Activated naive CD4-positive, alpha-beta T cell treated with anti-CD3 and anti-CD28 coated beads for 36 hours (primary cell): Measurements from ENCODE around the gene AK2. TPM values are rescaled to one million over a fixed set of nuclear protein-coding genes. Genes with fewer than 3 reads are reported as not detected.
"Not testable (repeated sequence)": the region's sequence is repeated elsewhere in the genome, so short reads cannot be mapped to it uniquely, and the experiment has no call there.

ENCODE experiments used
- CTCF ChIA-PET: fragments of 350-600 bp; sonication (Branson Sonifier 250); formaldehyde crosslinking; loops from one replicate; lab custom pipeline; 2021; ENCODE audit warnings: antibody characterized with exemption; lab: Charles Lee
- DNase-seq: peaks from one replicate; pipeline ENCODE4 v3.0.0-alpha.2; 2020
- H3K27ac Mint-ChIP-seq: one replicate; pipeline ENCODE4 v1.8.0; 2021; ENCODE audit warnings: mild to moderate bottlenecking, mixed read lengths
- H3K27me3 Mint-ChIP-seq: one replicate; pipeline ENCODE4 v1.8.0; 2021; ENCODE audit warnings: low read depth, mixed read lengths
- H3K36me3 Mint-ChIP-seq: one replicate; pipeline ENCODE4 v1.8.0; 2021; ENCODE audit warnings: low read depth, mixed read lengths
- H3K4me1 Mint-ChIP-seq: one replicate; pipeline ENCODE4 v1.8.0; 2021; ENCODE audit warnings: low read depth, mixed read lengths
- H3K4me3 Mint-ChIP-seq: one replicate; pipeline ENCODE4 v1.8.0; 2021; ENCODE audit warnings: mild to moderate bottlenecking, moderate library complexity, mixed read lengths
- H3K9me3 Mint-ChIP-seq: one replicate; pipeline ENCODE4 v1.8.0; 2021; ENCODE audit warnings: mixed read lengths
- intact Hi-C: fragments of 100-400 bp; cut with micrococcal nuclease; formaldehyde crosslinking; loops from one replicate; pipeline ENCODE4 v1.15.1; 2023
- total RNA-seq, 2 experiments: library from RNA; stranded (reverse); gene quantifications; one replicate each; pipeline ENCODE4 v1.2.3, GENCODE V29; 2021

AK2 gene
- total RNA-seq, 2 experiments from 2014 or later, result 311 to 328 TPM

DNA sequence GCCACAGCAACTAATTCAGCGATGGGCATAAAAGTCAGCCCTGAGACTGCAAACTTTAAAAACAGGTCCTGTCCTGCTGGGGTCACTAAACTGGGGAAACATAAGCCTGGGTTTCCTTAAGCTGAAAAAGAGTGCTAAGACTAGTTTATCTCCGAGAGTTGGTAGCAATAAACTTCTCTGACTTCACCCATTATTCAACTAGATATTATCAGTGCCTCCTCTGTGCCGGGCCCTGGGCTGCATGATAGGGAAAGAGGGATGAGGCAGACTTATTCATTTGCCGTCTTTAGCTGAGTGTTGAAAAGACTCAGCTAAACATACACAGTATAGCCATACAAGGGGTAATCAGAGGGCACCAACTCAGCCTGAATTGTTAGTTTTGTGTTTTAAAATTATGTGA lies 33.0 kb downstream of the AK2 start:
- intact Hi-C loops, result loop anchor here (1.0 kb wide), 2 partner anchors 11 to 22 kb away; no protein-coding TSS in a partner anchor
- DNase-seq, result no peak
- Mint-ChIP-seq H3K27ac (no peak overlapping the region), H3K4me1 (peaks cover 23% of the 10 kb centered on the region), H3K4me3 (no peak overlapping the region), H3K36me3 (peaks cover 13% of the 10 kb centered on the region), H3K27me3 (no peaks in the 10 kb centered on the region), H3K9me3 (no peaks in the 10 kb centered on the region)
- CTCF ChIA-PET, result interaction anchor here (0.5 kb wide), 1 partner anchor 70 kb away, joined by 3 read pairs; no protein-coding TSS in a partner anchor

DNA sequence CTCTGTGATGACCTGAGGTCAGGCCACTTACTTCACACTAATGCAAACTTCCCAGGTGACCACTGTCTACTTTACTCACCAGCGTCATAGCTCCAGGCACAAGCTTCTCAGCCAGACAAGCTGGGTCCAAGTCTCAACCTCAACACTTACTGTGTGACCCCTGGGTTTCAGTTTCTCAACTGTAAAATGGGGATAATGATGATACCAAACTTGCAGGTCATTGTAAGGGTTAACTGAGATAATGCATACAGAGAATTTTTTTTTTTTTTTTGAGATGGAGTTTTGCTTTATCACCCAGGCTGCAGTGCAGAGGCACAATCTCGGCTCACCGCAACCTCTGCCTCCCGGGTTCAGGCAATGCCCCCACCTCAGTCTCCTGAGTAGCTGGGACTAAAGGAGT lies 34.7 kb downstream of the AK2 start:
- CTCF ChIA-PET, result interaction anchor here (0.6 to 1.9 kb wide), 2 partner anchors 17 to 70 kb away, joined by 3 to 5 read pairs; no protein-coding TSS in a partner anchor
- intact Hi-C loops, result no loop called here
- DNase-seq, result no peak
- peaks cover 3% of the 10 kb centered on the region for H3K36me3 Mint-ChIP-seq
- no peak overlapping the region for H3K4me3 Mint-ChIP-seq
- peaks cover 33% of the 10 kb centered on the region for H3K4me1 Mint-ChIP-seq
- no peak overlapping the region for H3K27ac Mint-ChIP-seq
- no peaks in the 10 kb centered on the region for H3K27me3 Mint-ChIP-seq
- no peaks in the 10 kb centered on the region for H3K9me3 Mint-ChIP-seq

DNA sequence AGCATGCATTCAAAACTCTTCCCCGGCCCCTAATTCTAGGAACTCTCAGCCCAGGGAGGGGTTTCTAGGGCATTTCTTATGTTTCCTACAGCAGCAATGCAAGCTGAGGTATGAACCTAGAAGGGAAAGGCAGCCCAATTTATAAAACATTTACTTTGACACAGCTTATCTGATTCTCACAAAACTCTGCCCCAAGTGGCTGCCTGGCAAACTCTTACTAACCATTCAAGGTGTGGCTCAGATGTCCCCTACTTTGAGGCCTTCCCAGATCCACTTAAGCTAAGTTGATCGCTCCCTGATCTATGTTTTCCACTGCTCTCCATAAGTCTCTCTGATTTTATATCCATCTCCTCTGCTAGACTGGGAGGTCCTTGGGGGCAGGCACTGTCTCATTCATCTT lies 35.4 kb downstream of the AK2 start:
- Mint-ChIP-seq H3K27ac (no peak overlapping the region), H3K36me3 (peaks cover 1% of the 10 kb centered on the region), H3K4me1 (peaks cover 31% of the 10 kb centered on the region), H3K9me3 (no peaks in the 10 kb centered on the region), H3K4me3 (no peak overlapping the region), H3K27me3 (no peaks in the 10 kb centered on the region)
- intact Hi-C loops, result no loop called here
- CTCF ChIA-PET, result interaction anchor here (0.7 to 1.9 kb wide), 3 partner anchors 8 to 61 kb away, joined by 3 to 5 read pairs (median 3); no protein-coding TSS in a partner anchor
- DNase-seq, result no peak

DNA sequence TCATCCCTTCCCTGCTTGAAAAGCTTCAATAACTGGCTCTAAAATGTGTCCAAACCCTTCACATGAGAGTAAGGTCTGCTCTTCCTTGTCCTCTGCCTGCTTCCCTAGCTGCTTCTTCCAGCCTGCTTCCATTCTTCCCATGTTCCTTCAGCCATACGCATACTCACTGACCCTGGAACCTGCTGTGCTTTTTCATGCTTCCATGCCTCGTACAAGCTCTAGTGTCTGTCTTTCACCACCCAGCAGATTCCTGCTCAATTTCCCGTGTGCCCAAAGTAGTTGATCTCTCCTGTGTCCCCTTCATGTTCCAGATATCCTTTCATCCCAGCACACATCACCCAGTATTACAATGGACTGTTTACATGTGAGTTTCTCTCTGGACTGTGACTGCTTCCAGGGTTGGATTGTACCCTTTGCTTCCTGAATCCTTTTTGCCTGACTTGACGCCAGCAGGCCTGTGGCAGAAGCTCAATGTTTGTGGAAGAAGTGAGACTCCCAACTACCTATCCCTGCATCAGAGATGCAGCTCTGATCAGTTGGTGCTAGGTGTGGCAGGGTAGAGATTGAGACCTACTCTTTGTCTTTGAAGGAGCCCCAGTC lies 36.2 kb downstream of the AK2 start:
- Mint-ChIP-seq H3K36me3 (no peaks in the 10 kb centered on the region), H3K27ac (no peak overlapping the region), H3K4me1 (peaks cover 26% of the 10 kb centered on the region), H3K9me3 (no peaks in the 10 kb centered on the region), H3K4me3 (no peak overlapping the region), H3K27me3 (no peaks in the 10 kb centered on the region)
- CTCF ChIA-PET, result interaction anchor here (0.7 to 1.9 kb wide), 3 partner anchors 9 to 60 kb away, joined by 3 to 5 read pairs (median 3); no protein-coding TSS in a partner anchor
- intact Hi-C loops, result no loop called here
- no peak for DNase-seq

DNA sequence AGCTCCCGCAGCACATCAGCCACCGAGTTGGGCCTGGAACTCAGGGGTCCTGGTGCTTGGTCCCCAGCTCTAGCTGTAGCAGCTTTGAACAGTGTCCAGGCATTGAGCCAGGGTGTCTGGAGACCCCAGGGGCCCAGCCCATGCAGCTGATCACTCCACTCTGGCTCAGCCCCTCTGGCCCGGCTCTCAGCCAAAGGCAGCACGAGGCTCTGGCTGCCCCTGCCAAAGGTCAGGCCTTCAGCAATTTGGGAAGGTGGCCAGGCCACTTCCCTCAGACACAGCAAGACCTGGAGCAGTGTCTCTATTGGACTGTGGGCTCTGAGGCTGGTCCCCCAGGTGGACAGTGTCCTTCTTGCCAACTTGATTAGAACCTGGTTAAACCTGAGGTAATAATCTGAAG lies 37.7 kb downstream of the AK2 start:
- Mint-ChIP-seq H3K27me3 (no peaks in the 10 kb centered on the region), H3K4me1 (peaks cover 18% of the 10 kb centered on the region), H3K27ac (no peak overlapping the region), H3K4me3 (no peak overlapping the region), H3K36me3 (no peaks in the 10 kb centered on the region), H3K9me3 (no peaks in the 10 kb centered on the region)
- intact Hi-C loops, result no loop called here
- no peak for DNase-seq
- CTCF ChIA-PET, result interaction anchor here (0.9 to 1.1 kb wide), 3 partner anchors 8 to 106 kb away, joined by 3 read pairs; no protein-coding TSS in a partner anchor

DNA sequence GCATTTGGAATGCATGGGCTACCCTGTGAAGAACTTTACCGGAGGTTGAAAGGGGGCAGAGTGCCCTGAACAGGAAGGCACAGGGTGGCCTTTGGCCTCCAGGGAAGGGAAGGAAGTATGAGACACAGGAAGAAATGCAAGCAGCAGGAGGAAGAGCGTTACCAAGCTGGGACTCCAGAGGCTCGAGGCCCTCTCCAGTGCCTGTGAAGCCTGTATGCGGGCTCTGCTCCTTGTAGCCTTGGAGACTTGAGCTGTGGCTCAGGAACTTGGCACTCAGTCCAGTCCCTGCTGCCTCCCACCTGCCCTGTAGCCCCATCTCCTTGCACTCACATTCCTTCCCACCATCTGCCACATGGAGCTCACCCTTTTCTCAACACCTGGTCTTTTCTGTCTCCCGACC lies 38.6 kb downstream of the AK2 start:
- no peaks in the 10 kb centered on the region for H3K27me3 Mint-ChIP-seq
- intact Hi-C loops, result no loop called here
- H3K4me3 Mint-ChIP-seq, result no peak overlapping the region
- CTCF ChIA-PET, result interaction anchor here (0.9 to 1.3 kb wide), 4 partner anchors 9 to 105 kb away, joined by 3 read pairs; no protein-coding TSS in a partner anchor
- no peaks in the 10 kb centered on the region for H3K36me3 Mint-ChIP-seq
- peaks cover 19% of the 10 kb centered on the region for H3K4me1 Mint-ChIP-seq
- no peak overlapping the region for H3K27ac Mint-ChIP-seq
- no peak for DNase-seq
- no peaks in the 10 kb centered on the region for H3K9me3 Mint-ChIP-seq

DNA sequence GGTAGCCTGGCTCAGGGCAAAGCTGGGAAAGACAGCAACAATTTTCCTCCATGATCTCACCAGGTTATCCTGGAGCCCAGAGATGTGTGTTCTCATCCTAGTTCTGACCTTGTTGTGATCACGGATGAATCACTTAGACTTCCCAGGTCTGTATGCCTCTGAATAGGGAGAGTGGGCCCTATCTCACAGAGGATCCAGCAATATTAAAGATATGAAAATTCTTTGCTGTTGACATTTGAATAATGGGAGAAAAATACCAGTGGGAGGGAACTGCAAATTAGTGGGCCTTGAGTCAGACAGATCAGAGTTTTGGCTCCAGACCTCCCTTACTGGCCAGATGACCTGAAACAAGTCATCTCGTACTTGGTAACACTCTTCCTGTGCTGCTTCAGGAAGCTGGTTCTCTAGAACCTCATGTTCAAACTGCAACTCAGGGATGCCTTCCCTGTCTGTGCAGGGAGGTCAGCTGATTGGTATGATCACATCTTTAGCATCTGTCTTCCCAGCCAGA lies 39.2 kb downstream of the AK2 start:
- H3K9me3 Mint-ChIP-seq, result no peaks in the 10 kb centered on the region
- no peak overlapping the region for H3K27ac Mint-ChIP-seq
- no peaks in the 10 kb centered on the region for H3K36me3 Mint-ChIP-seq
- no peaks in the 10 kb centered on the region for H3K27me3 Mint-ChIP-seq
- DNase-seq, result no peak
- H3K4me1 Mint-ChIP-seq, result peaks cover 25% of the 10 kb centered on the region
- no peak overlapping the region for H3K4me3 Mint-ChIP-seq
- intact Hi-C loops, result no loop called here
- CTCF ChIA-PET, result interaction anchor here (1.3 to 2.0 kb wide), 2 partner anchors 13 to 59 kb away, joined by 3 to 6 read pairs; no protein-coding TSS in a partner anchor

DNA sequence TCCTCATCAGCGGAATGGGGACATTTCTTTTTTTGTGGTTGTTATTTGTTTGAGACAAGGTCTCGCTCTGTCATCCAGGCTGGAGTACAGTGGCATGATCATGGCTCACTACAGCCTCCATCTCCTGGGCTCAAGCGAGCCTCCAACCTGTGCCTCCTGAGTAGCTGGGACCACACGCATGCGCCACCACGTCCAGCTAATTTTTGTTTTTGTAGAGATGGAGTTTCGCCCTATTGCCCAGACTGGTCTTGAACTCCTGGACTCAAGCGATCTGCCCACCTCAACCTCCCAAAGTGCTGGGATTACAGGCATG lies 43.4 kb downstream of the AK2 start:
- H3K9me3 Mint-ChIP-seq, result not testable (repeated sequence)

DNA sequence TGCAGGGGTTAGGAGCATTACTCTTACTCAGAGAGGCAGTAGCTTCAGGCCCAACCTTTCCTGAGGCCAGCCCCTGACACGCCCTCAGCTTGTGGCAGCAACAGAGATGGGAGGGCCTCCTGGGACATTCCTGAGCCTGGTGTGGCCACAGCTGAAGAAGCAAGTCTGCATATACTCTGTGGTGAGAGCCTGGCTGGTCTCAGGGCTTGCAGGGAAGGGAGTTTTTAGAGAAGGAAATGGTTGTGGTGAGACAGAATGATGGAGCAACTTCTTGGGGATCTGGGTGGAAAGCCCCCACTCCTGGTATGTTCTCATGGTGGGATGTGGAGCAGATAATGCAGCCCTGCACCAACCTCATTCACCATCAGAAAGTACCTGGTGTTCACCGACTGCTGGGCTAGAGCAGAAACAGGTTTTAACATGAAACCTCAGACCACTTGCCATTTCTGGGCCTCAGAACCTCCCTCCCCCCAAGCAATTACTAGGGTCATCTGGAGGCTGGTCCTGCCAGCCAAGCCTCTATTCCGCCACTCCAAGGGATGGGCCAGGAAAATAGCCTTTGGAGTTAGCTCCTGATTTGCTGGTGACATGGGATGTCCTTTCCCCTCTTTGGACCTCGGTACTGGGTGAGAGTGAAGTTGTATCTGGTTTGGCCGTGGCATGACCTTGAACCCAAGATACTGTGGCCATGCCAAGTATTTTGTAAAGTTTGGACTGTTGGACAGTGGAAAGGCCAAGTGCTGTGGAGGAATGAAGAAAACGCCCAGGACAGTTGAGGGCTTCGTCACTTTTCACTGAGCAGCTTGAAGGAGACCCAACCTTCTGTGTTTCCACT lies 44.0 kb downstream of the AK2 start:
- H3K36me3 Mint-ChIP-seq, result no peaks in the 10 kb centered on the region
- H3K27ac Mint-ChIP-seq, result peak overlapping the region; percentile 73
- CTCF ChIA-PET, result interaction anchor here (0.6 to 1.4 kb wide), 2 partner anchors 73 to 622 kb away, joined by 3 to 4 read pairs; no protein-coding TSS in a partner anchor
- no peak overlapping the region for H3K4me3 Mint-ChIP-seq
- H3K9me3 Mint-ChIP-seq, result no peaks in the 10 kb centered on the region
- DNase-seq, result peak; percentile 89
- intact Hi-C loops, result loop anchor here (1.0 to 5.0 kb wide), 4 partner anchors 11 to 55 kb away; partner anchors contain the start of gene RNF19B
- no peaks in the 10 kb centered on the region for H3K27me3 Mint-ChIP-seq
- peaks cover 32% of the 10 kb centered on the region for H3K4me1 Mint-ChIP-seq

More for the DNA sequence above, 43.4 kb downstream of the AK2 start:
- not testable (repeated sequence) for H3K36me3 Mint-ChIP-seq, DNase-seq, H3K27me3 Mint-ChIP-seq, H3K4me3 Mint-ChIP-seq
- Mint-ChIP-seq H3K27ac (peak overlapping the region; percentile 14), H3K4me1 (peaks cover 38% of the 10 kb centered on the region)
- CTCF ChIA-PET, result interaction anchor here (1.0 to 1.4 kb wide), 2 partner anchors 30 to 74 kb away, joined by 3 to 4 read pairs; no protein-coding TSS in a partner anchor
- intact Hi-C loops, result loop anchor here (5.0 kb wide), 1 partner anchor 56 kb away; no protein-coding TSS in a partner anchor

DNA sequence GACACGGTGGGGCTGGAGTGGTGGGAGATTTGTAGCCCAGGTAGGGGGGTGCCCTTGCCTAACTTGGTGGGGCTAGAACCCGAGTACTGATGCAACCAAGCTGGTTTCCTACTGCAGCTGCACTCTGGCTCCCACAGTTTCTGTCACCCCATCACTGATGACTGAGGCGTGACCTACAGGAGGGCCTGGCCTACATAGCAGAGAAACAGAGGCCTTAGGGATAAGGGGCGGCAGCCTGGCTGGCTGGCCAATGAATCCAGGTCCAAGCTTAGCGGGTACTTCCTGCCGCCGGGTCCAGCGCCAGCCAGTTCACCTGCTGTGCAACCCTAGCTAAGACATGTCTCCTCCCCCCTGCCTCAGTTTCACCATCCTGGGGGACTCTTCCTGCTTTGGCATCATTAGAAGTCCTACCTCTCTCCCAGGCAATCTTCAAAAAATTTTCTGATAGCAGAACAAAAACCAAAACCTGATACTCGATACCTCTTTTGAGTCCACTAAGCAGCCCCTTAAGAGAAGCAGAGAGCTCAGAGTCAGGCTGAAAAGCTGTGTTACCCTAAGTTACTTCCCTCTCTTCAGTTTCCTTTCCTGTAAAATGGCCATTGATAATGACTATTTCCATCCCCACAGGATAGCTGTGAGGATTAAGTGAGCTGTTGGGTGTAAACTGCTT lies 44.7 kb downstream of the AK2 start:
- DNase-seq, result no peak
- Mint-ChIP-seq H3K4me3 (no peak overlapping the region), H3K9me3 (no peaks in the 10 kb centered on the region), H3K27ac (peak overlapping the region; percentile 73), H3K4me1 (peaks cover 30% of the 10 kb centered on the region), H3K36me3 (no peaks in the 10 kb centered on the region), H3K27me3 (no peaks in the 10 kb centered on the region)
- intact Hi-C loops, result loop anchor here (1.0 to 5.0 kb wide), 4 partner anchors 11 to 55 kb away; partner anchors contain the start of gene RNF19B
- CTCF ChIA-PET, result interaction anchor here (0.6 to 1.4 kb wide), 3 partner anchors 73 to 621 kb away, joined by 3 to 4 read pairs (median 4); no protein-coding TSS in a partner anchor

DNA sequence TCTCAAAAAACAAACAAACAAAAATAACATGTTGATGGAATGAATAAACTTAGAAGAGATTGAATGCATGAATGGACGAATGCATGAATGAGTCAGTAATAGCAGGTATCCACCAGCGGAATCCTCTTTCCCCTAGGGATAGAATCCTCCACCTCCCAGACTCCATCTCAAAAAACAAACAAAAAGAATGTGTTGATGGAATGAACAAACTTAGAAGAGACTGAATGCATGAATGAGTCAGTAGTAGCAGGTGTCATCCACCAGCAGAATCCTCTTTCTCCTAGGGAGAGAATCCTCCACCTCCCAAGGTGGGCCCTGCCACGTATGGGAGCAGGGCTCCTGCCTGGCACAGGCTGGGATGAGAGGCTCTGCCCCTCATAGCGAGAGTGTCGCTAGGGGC lies 45.3 kb downstream of the AK2 start:
- no peaks in the 10 kb centered on the region for H3K27me3 Mint-ChIP-seq
- no peaks in the 10 kb centered on the region for H3K9me3 Mint-ChIP-seq
- H3K36me3 Mint-ChIP-seq, result no peaks in the 10 kb centered on the region
- H3K4me3 Mint-ChIP-seq, result no peak overlapping the region
- intact Hi-C loops, result loop anchor here (5.0 kb wide), 1 partner anchor 54 kb away; no protein-coding TSS in a partner anchor
- no peak overlapping the region for H3K27ac Mint-ChIP-seq
- DNase-seq, result no peak
- peaks cover 30% of the 10 kb centered on the region for H3K4me1 Mint-ChIP-seq
- CTCF ChIA-PET, result no interaction called here
